Nephron progenitor cell (in vitro differentiated cells): ENCODE results near the gene ABI1.

ENCODE experiments used
- DNase-seq: peaks from one replicate; pipeline ENCODE4 v3.0.0; 2021
- H3K27ac Mint-ChIP-seq: 2 replicates; pipeline ENCODE4 v1.8.0; 2021; ENCODE audit warnings: mild to moderate bottlenecking, moderate library complexity, mixed read lengths
- H3K27me3 Mint-ChIP-seq: 2 replicates; pipeline ENCODE4 v1.8.0; 2021; ENCODE audit warnings: mild to moderate bottlenecking, low read depth, mixed read lengths; ENCODE audit not compliant: poor library complexity
- H3K36me3 Mint-ChIP-seq: 2 replicates; pipeline ENCODE4 v1.8.0; 2021; ENCODE audit warnings: low read depth, mixed read lengths
- H3K4me1 Mint-ChIP-seq: 2 replicates; pipeline ENCODE4 v1.8.0; 2021; ENCODE audit warnings: mixed read lengths
- H3K4me3 Mint-ChIP-seq: 2 replicates; pipeline ENCODE4 v1.8.0; 2021; ENCODE audit warnings: mild to moderate bottlenecking, moderate library complexity, mixed read lengths
- H3K9me3 Mint-ChIP-seq: 2 replicates; pipeline ENCODE4 v1.8.0; 2021; ENCODE audit warnings: mild to moderate bottlenecking, moderate library complexity, mixed read lengths
- TF ChIP-seq, protein P1 (sequence below): fragments of 200-600 bp; sonication (generic); IDR thresholded peaks from 2 replicates; pipeline ENCODE4 v1.5.0; 2021; ENCODE audit warnings: antibody characterized with exemption

Gene ABI1

DNA sequence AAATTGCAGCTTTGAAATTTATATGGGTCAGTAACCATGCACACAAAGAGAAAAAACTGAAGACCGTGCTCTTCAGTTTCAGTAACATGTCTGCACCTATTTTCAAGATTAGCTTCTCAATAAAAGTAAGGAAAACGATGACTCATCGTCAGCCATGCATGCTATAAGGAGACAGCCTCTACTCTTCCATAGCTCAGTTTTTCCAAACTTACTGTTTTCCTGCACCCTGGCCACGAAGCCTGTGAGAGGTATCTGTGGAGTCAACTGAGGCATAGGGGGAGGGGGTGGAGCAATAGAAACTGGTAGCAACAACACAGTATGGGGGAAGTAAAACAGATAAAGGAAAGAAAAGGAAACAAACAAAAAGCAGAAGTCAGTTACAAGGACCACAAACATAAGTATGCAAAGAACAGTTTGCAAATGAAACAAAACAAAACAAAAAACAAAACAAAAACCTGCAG, 105.3 kb downstream of the ABI1 start:
- Mint-ChIP-seq H3K27me3 (no peaks in the 10 kb centered on the region), H3K36me3 (peaks cover 4% of the 10 kb centered on the region), H3K9me3 (no peaks in the 10 kb centered on the region), H3K4me1 (peaks cover 10% of the 10 kb centered on the region), H3K4me3 (no peak overlapping the region), H3K27ac (no peak overlapping the region)
- TF ChIP-seq, protein P1, sequence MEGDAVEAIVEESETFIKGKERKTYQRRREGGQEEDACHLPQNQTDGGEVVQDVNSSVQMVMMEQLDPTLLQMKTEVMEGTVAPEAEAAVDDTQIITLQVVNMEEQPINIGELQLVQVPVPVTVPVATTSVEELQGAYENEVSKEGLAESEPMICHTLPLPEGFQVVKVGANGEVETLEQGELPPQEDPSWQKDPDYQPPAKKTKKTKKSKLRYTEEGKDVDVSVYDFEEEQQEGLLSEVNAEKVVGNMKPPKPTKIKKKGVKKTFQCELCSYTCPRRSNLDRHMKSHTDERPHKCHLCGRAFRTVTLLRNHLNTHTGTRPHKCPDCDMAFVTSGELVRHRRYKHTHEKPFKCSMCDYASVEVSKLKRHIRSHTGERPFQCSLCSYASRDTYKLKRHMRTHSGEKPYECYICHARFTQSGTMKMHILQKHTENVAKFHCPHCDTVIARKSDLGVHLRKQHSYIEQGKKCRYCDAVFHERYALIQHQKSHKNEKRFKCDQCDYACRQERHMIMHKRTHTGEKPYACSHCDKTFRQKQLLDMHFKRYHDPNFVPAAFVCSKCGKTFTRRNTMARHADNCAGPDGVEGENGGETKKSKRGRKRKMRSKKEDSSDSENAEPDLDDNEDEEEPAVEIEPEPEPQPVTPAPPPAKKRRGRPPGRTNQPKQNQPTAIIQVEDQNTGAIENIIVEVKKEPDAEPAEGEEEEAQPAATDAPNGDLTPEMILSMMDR: no peak
- DNase-seq: no peak

DNA sequence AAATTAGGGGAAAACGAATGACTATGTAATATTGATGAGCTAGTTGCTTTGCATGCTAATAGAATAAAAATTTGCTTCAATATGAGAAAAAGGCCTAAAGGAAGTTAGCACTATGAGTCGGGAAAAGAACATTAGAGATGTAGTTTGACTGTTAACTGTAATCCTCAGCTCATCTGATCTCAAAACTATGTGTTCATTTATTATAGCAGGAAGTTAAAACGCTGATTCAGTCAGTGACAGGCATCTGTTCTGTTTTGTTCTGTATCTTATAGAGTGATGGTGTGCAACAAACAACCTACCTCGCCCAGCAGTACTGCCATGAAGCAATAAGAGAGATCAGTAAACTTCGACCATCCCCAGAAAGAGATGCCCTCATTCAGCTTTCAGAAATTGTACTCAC, 114.7 kb downstream of the ABI1 start:
- Mint-ChIP-seq H3K9me3 (no peaks in the 10 kb centered on the region), H3K4me1 (no peaks in the 10 kb centered on the region), H3K4me3 (no peak overlapping the region), H3K36me3 (peaks cover 50% of the 10 kb centered on the region), H3K27me3 (no peaks in the 10 kb centered on the region), H3K27ac (no peak overlapping the region)
- TF ChIP-seq, protein P1: no peak
- DNase-seq: no peak

DNA sequence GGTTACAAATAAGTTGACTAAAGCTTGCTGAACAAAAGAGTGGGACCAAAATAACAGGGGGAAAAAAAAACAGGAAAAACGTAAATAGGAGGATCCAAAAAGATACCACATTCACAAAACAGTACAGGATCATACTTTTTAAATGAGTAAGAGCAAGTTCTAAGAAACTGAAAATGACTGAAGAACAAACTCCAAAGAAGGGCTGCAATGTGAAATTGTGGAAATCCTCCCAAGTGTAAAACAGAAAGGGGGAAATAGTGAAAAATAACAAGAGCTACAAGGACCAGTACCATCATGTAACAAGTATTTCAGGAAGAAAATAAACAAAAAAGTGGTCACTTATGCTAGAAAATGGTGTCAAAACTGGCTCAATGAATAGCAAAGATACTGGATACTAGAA, 116.9 kb downstream of the ABI1 start:
- Mint-ChIP-seq H3K36me3 (peaks cover 67% of the 10 kb centered on the region), H3K27ac (peak overlapping the region; percentile 54), H3K27me3 (no peaks in the 10 kb centered on the region), H3K4me1 (no peaks in the 10 kb centered on the region), H3K4me3 (no peak overlapping the region), H3K9me3 (no peaks in the 10 kb centered on the region)
- DNase-seq: no peak
- TF ChIP-seq, protein P1: no peak

DNA sequence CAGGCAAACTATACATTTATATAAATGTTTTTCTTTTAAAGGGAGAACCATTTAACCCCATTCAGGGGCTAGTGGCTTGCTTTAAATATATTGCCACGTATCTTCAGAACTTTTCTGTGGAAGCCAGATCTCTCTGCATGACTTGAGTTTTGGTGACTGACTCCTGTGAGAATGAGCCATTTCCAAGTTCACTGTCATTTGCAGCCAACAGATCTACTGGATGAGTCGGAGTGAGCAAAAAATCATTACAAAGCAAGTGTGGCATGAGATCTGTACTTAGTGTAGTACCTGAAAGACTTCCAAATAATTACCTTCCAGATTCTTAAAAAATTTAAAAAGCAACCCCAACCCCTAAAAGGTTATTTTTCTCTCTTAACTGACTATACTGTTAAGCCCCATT, 117.7 kb downstream of the ABI1 start:
- H3K9me3 Mint-ChIP-seq: no peaks in the 10 kb centered on the region
- H3K27ac Mint-ChIP-seq: peak overlapping the region; percentile 51
- H3K36me3 Mint-ChIP-seq: peaks cover 66% of the 10 kb centered on the region
- DNase-seq: no peak
- H3K4me1 Mint-ChIP-seq: no peaks in the 10 kb centered on the region
- H3K4me3 Mint-ChIP-seq: no peak overlapping the region
- TF ChIP-seq, protein P1: no peak
- H3K27me3 Mint-ChIP-seq: no peaks in the 10 kb centered on the region

DNA sequence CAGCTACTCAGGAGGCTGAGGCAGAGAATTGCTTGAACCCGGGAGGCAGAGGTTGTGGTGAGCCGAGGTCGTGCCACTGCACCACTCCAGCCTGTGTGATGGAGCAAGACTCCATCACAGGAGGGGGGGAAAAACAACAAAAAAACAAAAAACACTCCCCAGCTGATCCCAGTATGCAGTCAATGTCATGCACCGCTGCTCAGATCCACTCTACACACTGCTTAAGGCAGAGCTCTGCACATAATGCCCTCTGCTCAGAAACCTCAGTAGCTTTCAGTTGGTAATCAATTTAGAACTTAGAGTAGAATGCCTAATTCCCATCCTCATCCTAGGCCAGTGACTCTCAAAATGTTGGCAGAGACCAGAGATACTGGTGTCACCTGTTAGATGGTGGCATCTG, 119.4 kb downstream of the ABI1 start:
- Mint-ChIP-seq H3K9me3 (no peaks in the 10 kb centered on the region), H3K4me1 (no peaks in the 10 kb centered on the region), H3K36me3 (peaks cover 70% of the 10 kb centered on the region), H3K27me3 (no peaks in the 10 kb centered on the region), H3K4me3 (no peak overlapping the region), H3K27ac (no peak overlapping the region)
- DNase-seq: no peak
- TF ChIP-seq, protein P1: no peak

DNA sequence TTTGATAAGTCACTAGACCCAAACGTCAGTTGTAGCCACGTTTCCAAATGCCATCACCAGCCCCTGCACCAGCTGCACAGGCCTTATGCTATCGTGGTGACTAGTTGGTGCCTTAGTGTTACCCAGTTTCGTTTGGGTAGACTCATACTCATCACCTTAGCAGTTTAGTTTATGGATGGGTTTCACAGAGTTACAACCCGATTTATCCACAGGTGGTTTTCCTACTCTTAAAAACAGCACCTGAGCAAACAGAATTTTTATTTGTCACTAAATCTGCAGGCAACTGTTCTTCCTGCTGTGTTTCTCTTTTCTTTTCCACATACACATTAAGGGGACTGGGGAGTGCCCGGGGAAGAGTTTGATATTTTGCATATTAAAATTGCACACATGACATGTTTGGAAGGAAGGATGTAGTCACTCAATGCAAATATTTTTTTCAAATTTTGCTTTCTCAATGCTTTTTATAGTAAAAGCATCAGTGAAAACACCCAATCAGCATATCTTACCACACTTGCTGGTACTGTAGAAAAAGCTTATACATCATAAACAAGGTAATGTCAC, 121.6 kb downstream of the ABI1 start:
- DNase-seq: no peak
- TF ChIP-seq, protein P1: no peak
- Mint-ChIP-seq H3K4me1 (peaks cover 12% of the 10 kb centered on the region), H3K27ac (no peak overlapping the region), H3K9me3 (no peaks in the 10 kb centered on the region), H3K4me3 (no peak overlapping the region), H3K27me3 (no peaks in the 10 kb centered on the region), H3K36me3 (peaks cover 66% of the 10 kb centered on the region)
